HEK293 (cell line): ENCODE data around the gene SAMD11.

Experiments used
- ATF2 ChIP-seq: fragments of 450-650 bp; formaldehyde crosslinking; IDR thresholded peaks from 2 replicates; pipeline ENCODE4 v1.5.1; 2016; ENCODE audit warnings: missing biosample characterization, missing genetic modification characterization, low read depth
- CTCF ChIP-seq: fragments of 450-650 bp; formaldehyde crosslinking; IDR thresholded peaks from 2 replicates; pipeline ENCODE4 v1.5.1; 2016; ENCODE audit warnings: missing biosample characterization, missing genetic modification characterization
- KLF10 ChIP-seq: fragments of 450-650 bp; IDR thresholded peaks from 2 replicates; pipeline ENCODE4 v1.5.1; 2018; ENCODE audit warnings: missing biosample characterization, mild to moderate bottlenecking, missing genetic modification characterization
- KLF17 ChIP-seq: fragments of 450-650 bp; formaldehyde crosslinking; IDR thresholded peaks from 2 replicates; pipeline ENCODE4 v1.5.1; 2016; ENCODE audit warnings: missing biosample characterization, missing genetic modification characterization
- RBAK ChIP-seq: fragments of 450-650 bp; formaldehyde crosslinking; IDR thresholded peaks from 2 replicates; pipeline ENCODE4 v1.5.1; 2016; ENCODE audit warnings: missing biosample characterization, missing genetic modification characterization
- TCF7L2 ChIP-seq: IDR thresholded peaks from 2 replicates; pipeline ENCODE4 v1.6.1; 2011; ENCODE audit warnings: low read depth, mild to moderate bottlenecking, inconsistent platforms, low read length, moderate library complexity, borderline replicate concordance
- WT1 ChIP-seq: fragments of 450-650 bp; formaldehyde crosslinking; IDR thresholded peaks from 2 replicates; pipeline ENCODE4 v1.5.1; 2016; ENCODE audit warnings: missing biosample characterization, missing genetic modification characterization
- ZBTB11 ChIP-seq: fragments of 450-650 bp; formaldehyde crosslinking; conservative IDR thresholded peaks from 2 replicates; pipeline ENCODE4 v1.5.1; 2016; ENCODE audit warnings: low read depth, missing biosample characterization, missing genetic modification characterization
- ZBTB17 ChIP-seq: fragments of 450-650 bp; formaldehyde crosslinking; IDR thresholded peaks from 2 replicates; pipeline ENCODE4 v1.5.1; 2016; ENCODE audit warnings: missing biosample characterization, missing genetic modification characterization
- ZFHX2 ChIP-seq: fragments of 450-650 bp; formaldehyde crosslinking; conservative IDR thresholded peaks from 2 replicates; pipeline ENCODE4 v1.5.1; 2016; ENCODE audit warnings: missing biosample characterization, missing genetic modification characterization
- ZNF202 ChIP-seq: fragments of 450-650 bp; formaldehyde crosslinking; IDR thresholded peaks from 2 replicates; pipeline ENCODE4 v1.5.1; 2016; ENCODE audit warnings: missing biosample characterization, missing genetic modification characterization, borderline replicate concordance
- ZNF214 ChIP-seq: fragments of 450-650 bp; formaldehyde crosslinking; IDR thresholded peaks from 2 replicates; pipeline ENCODE4 v1.5.1; 2017; ENCODE audit warnings: missing biosample characterization, mild to moderate bottlenecking, missing genetic modification characterization, borderline replicate concordance
- ZNF24 ChIP-seq: fragments of 450-650 bp; formaldehyde crosslinking; IDR thresholded peaks from 2 replicates; pipeline ENCODE4 v1.5.1; 2016; ENCODE audit warnings: missing biosample characterization, missing genetic modification characterization
- ZNF366 ChIP-seq: fragments of 450-650 bp; formaldehyde crosslinking; conservative IDR thresholded peaks from 2 replicates; pipeline ENCODE4 v1.5.1; 2016; ENCODE audit warnings: missing biosample characterization, missing genetic modification characterization
- ZNF48 ChIP-seq: fragments of 450-650 bp; formaldehyde crosslinking; IDR thresholded peaks from 2 replicates; pipeline ENCODE4 v1.5.1; 2016; ENCODE audit warnings: missing biosample characterization, missing genetic modification characterization
- ZNF518A ChIP-seq: fragments of 450-650 bp; formaldehyde crosslinking; conservative IDR thresholded peaks from 2 replicates; pipeline ENCODE4 v1.5.1; 2016; ENCODE audit warnings: low read depth, missing biosample characterization, missing genetic modification characterization
- ZNF529 ChIP-seq: fragments of 450-650 bp; formaldehyde crosslinking; IDR thresholded peaks from 2 replicates; pipeline ENCODE4 v1.5.1; 2017; ENCODE audit warnings: missing genetic modification characterization, missing biosample characterization; ENCODE audit not compliant: insufficient replicate concordance
- ZNF596 ChIP-seq: fragments of 450-650 bp; IDR thresholded peaks from 2 replicates; pipeline ENCODE4 v1.5.0; 2018; ENCODE audit warnings: missing biosample characterization, mild to moderate bottlenecking, missing genetic modification characterization, moderate library complexity
- ZNF624 ChIP-seq: fragments of 450-650 bp; formaldehyde crosslinking; IDR thresholded peaks from 2 replicates; pipeline ENCODE4 v1.5.1; 2017; ENCODE audit warnings: missing biosample characterization, missing genetic modification characterization
- ZNF670 ChIP-seq: fragments of 450-650 bp; formaldehyde crosslinking; IDR thresholded peaks from 2 replicates; pipeline ENCODE4 v1.5.1; 2016; ENCODE audit warnings: missing biosample characterization, missing genetic modification characterization, low read depth
- ZNF791 ChIP-seq: fragments of 450-650 bp; formaldehyde crosslinking; IDR thresholded peaks from 2 replicates; pipeline ENCODE4 v1.5.1; 2016; ENCODE audit warnings: missing biosample characterization, missing genetic modification characterization
- TF ChIP-seq, protein P1 (sequence below): IDR thresholded peaks from 2 replicates; pipeline ENCODE4 v1.6.1; 2011; ENCODE audit warnings: mild to moderate bottlenecking, low read depth, low read length, borderline replicate concordance
- TF ChIP-seq, protein P2 (sequence below): fragments of 450-650 bp; formaldehyde crosslinking; IDR thresholded peaks from 2 replicates; pipeline ENCODE4 v1.5.1; 2017; ENCODE audit warnings: missing biosample characterization, missing genetic modification characterization

Gene SAMD11

GRCh38 chr1:941588-942383 is 18.1 kb downstream of the SAMD11 start (continued):
- TF ChIP-seq, protein P1, sequence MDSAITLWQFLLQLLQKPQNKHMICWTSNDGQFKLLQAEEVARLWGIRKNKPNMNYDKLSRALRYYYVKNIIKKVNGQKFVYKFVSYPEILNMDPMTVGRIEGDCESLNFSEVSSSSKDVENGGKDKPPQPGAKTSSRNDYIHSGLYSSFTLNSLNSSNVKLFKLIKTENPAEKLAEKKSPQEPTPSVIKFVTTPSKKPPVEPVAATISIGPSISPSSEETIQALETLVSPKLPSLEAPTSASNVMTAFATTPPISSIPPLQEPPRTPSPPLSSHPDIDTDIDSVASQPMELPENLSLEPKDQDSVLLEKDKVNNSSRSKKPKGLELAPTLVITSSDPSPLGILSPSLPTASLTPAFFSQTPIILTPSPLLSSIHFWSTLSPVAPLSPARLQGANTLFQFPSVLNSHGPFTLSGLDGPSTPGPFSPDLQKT = no peak; the same call in 1 of the 2 replicates
- TF ChIP-seq CTCF (tag by site-specific recombination) (0 out of 2 replicates have a peak, but pooled peaks have one; percentile 22), ATF2 (no peak), TCF7L2 (peak; percentile 90), KLF17 (tag by site-specific recombination) (peak; percentile 35; the same call in 1 of the 2 replicates), ZNF670 (no peak), ZNF624 (tag by site-specific recombination) (no peak), ZFHX2 (tag by site-specific recombination) (peak; percentile 96), ZNF596 (peak; percentile 80), KLF10 (tag by site-specific recombination) (peak; percentile 98), ZNF529 (no peak), ZBTB17 (no peak), ZNF24 (no peak; the same call in 1 of the 2 replicates), ZNF202 (tag by site-specific recombination) (no peak), ZBTB11 (tag by site-specific recombination) (no peak), ZNF791 (tag by site-specific recombination) (no peak), ZNF48 (tag by site-specific recombination) (no peak), WT1 (tag by site-specific recombination) (peak; percentile 65), ZNF214 (tag by site-specific recombination) (no peak), ZNF366 (no peak), ZNF518A (tag by site-specific recombination) (no peak), RBAK (tag by site-specific recombination) (no peak)
- TF ChIP-seq, protein P2, sequence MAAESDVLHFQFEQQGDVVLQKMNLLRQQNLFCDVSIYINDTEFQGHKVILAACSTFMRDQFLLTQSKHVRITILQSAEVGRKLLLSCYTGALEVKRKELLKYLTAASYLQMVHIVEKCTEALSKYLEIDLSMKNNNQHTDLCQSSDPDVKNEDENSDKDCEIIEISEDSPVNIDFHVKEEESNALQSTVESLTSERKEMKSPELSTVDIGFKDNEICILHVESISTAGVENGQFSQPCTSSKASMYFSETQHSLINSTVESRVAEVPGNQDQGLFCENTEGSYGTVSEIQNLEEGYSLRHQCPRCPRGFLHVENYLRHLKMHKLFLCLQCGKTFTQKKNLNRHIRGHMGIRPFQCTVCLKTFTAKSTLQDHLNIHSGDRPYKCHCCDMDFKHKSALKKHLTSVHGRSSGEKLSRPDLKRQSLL (tag by site-specific recombination) = peak; percentile 85
